Endothelial cell of umbilical vein (primary cell): ENCODE data around the gene ZIC1.

Experiments
- MYC ChIP-seq: IDR thresholded peaks from one replicate; pipeline ENCODE4 v1.6.1; 2011; ENCODE audit warnings: mild to moderate bottlenecking, low read depth, low read length
- TF ChIP-seq, protein P1 (sequence below), 2 donors: IDR thresholded peaks; 1 replicate in 1 of 2; 2 replicates in 1 of 2; pipeline ENCODE4 v1.5.1; 2011; ENCODE audit warnings: low read length in 2 of 2, mild to moderate bottlenecking in 2 of 2, moderate library complexity in 2 of 2, control low read depth in 1 of 2, inconsistent platforms in 1 of 2, low read depth in 1 of 2; ENCODE audit not compliant: insufficient read depth in 1 of 2; ENCODE audit errors: extremely low read depth in 1 of 2

DNA sequence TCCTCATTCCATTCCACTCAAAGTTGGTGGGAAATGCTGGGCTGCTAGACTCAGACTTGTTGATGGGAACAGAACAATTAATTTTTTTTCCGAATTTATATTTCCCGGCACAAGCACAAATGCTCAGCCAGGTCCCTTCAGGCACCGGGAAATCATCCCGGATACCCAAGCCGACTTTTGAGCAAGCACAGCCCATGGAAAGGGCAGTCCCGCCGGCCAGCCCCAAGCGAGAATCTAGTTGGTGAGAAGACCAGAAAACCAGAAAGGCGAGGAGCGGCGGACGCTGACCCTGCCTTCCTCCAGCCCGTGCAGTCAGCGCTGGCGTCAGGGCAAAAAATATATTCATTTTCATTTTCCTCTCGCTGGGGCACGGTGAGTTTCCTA lies 2.1 kb upstream of the ZIC1 start:
- TF ChIP-seq, protein P1, sequence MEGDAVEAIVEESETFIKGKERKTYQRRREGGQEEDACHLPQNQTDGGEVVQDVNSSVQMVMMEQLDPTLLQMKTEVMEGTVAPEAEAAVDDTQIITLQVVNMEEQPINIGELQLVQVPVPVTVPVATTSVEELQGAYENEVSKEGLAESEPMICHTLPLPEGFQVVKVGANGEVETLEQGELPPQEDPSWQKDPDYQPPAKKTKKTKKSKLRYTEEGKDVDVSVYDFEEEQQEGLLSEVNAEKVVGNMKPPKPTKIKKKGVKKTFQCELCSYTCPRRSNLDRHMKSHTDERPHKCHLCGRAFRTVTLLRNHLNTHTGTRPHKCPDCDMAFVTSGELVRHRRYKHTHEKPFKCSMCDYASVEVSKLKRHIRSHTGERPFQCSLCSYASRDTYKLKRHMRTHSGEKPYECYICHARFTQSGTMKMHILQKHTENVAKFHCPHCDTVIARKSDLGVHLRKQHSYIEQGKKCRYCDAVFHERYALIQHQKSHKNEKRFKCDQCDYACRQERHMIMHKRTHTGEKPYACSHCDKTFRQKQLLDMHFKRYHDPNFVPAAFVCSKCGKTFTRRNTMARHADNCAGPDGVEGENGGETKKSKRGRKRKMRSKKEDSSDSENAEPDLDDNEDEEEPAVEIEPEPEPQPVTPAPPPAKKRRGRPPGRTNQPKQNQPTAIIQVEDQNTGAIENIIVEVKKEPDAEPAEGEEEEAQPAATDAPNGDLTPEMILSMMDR (IDR thresholded peaks at IDR 0.05; ENCODE audit: extremely low read depth in 1 of 2, insufficient read depth in 1 of 2, low read depth in 1 of 2, low read length in 2 of 2), result no peak
- TF ChIP-seq MYC, result no peak
